Hepatocyte (in vitro differentiated cells): ENCODE results near the gene C3orf70.

Experiments
- EZH2 ChIP-seq: fragments of 200-600 bp; sonication (generic); IDR thresholded peaks from 2 replicates; pipeline ENCODE4 v1.6.1; 2016; ENCODE audit warnings: antibody characterized with exemption, mild to moderate bottlenecking, borderline replicate concordance
- EZH2phosphoT487 ChIP-seq: fragments of 200-600 bp; sonication (generic); IDR thresholded peaks from one replicate; pipeline ENCODE4 v1.6.1; 2018; ENCODE audit warnings: antibody characterized with exemption, mild to moderate bottlenecking, low read depth, moderate library complexity; ENCODE audit not compliant: unreplicated experiment, severe bottlenecking
- TF ChIP-seq, protein P1 (sequence below): fragments of 200-600 bp; sonication (generic); IDR thresholded peaks from 2 replicates; pipeline ENCODE4 v1.5.1; 2016; ENCODE audit warnings: antibody characterized with exemption, mild to moderate bottlenecking; ENCODE audit not compliant: poor library complexity

- TF ChIP-seq, protein P1, sequence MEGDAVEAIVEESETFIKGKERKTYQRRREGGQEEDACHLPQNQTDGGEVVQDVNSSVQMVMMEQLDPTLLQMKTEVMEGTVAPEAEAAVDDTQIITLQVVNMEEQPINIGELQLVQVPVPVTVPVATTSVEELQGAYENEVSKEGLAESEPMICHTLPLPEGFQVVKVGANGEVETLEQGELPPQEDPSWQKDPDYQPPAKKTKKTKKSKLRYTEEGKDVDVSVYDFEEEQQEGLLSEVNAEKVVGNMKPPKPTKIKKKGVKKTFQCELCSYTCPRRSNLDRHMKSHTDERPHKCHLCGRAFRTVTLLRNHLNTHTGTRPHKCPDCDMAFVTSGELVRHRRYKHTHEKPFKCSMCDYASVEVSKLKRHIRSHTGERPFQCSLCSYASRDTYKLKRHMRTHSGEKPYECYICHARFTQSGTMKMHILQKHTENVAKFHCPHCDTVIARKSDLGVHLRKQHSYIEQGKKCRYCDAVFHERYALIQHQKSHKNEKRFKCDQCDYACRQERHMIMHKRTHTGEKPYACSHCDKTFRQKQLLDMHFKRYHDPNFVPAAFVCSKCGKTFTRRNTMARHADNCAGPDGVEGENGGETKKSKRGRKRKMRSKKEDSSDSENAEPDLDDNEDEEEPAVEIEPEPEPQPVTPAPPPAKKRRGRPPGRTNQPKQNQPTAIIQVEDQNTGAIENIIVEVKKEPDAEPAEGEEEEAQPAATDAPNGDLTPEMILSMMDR, result no peak
- TF ChIP-seq EZH2phosphoT487 (no peak), EZH2 (no peak)
Measured at GRCh38 chr3:185067173-185067572, 85.7 kb downstream of the C3orf70 start.
